HEK293 (cell line): ENCODE data around the gene SOX2.

Experiments
- CTCF ChIA-PET: fragments of 350-600 bp; formaldehyde crosslinking; extraction: SDS; loops from one replicate; lab custom pipeline; 2021; ENCODE audit warnings: antibody characterized with exemption; lab: Yijun Ruan, JAX
- POLR2A ChIA-PET: fragments of 300-600 bp; formaldehyde crosslinking; extraction: SDS; loops from one replicate; lab custom pipeline; 2020; ENCODE audit warnings: antibody characterized with exemption, inconsistent platforms; lab: Yijun Ruan, JAX
- H3K27ac ChIP-seq: fragments of 200-500 bp; sonication (Bioruptor generic); 2 replicates; pipeline ENCODE4 v1.5.1; 2014; ENCODE audit warnings: low read depth, low read length, control low read depth, inconsistent platforms; ENCODE audit errors: extremely low read depth
- H3K36me3 ChIP-seq, 2 experiments: fragments of 200-500 bp in 1 of 2; sonication (Bioruptor generic) in 1 of 2; 1 replicate in 1 of 2; 2 replicates in 1 of 2; pipeline ENCODE4 v1.5.1; 2014 to 2017; ENCODE audit warnings: inconsistent platforms in 2 of 2, low read length in 2 of 2; ENCODE audit not compliant: control insufficient read depth in 2 of 2, insufficient read depth in 1 of 2
- H3K4me1 ChIP-seq: fragments of 200-500 bp; sonication (Bioruptor generic); 2 replicates; pipeline ENCODE4 v1.5.1; 2014; ENCODE audit warnings: mild to moderate bottlenecking, low read length, inconsistent platforms; ENCODE audit not compliant: control insufficient read depth, insufficient read depth
- H3K4me3 ChIP-seq: 2 replicates; pipeline ENCODE4 v1.5.1; 2011; ENCODE audit warnings: low read depth, mild to moderate bottlenecking, control low read depth, low read length, moderate library complexity
- H3K9me3 ChIP-seq: fragments of 200-500 bp; sonication (Bioruptor generic); 2 replicates; pipeline ENCODE4 v1.5.1; 2014; ENCODE audit warnings: low read depth, low read length, inconsistent platforms; ENCODE audit not compliant: control insufficient read depth, insufficient read depth
- AEBP2 ChIP-seq: fragments of 450-650 bp; formaldehyde crosslinking; IDR thresholded peaks from 2 replicates; pipeline ENCODE4 v1.5.1; 2016; ENCODE audit warnings: missing biosample characterization, missing genetic modification characterization, borderline replicate concordance
- BCL11A ChIP-seq: fragments of 450-650 bp; formaldehyde crosslinking; IDR thresholded peaks from 2 replicates; pipeline ENCODE4 v1.5.1; 2016; ENCODE audit warnings: low read depth, missing biosample characterization, missing genetic modification characterization
- GFI1B ChIP-seq: fragments of 450-650 bp; formaldehyde crosslinking; IDR thresholded peaks from 2 replicates; pipeline ENCODE4 v1.5.1; 2016; ENCODE audit warnings: missing biosample characterization, missing genetic modification characterization
- KLF9 ChIP-seq: fragments of 450-650 bp; formaldehyde crosslinking; IDR thresholded peaks from 2 replicates; pipeline ENCODE4 v1.5.1; 2016; ENCODE audit warnings: missing biosample characterization, missing genetic modification characterization, low read depth
- PRDM2 ChIP-seq: fragments of 450-650 bp; formaldehyde crosslinking; IDR thresholded peaks from 2 replicates; pipeline ENCODE4 v1.5.1; 2016; ENCODE audit warnings: missing biosample characterization, missing genetic modification characterization, borderline replicate concordance
- REPIN1 ChIP-seq: fragments of 450-650 bp; formaldehyde crosslinking; IDR thresholded peaks from 2 replicates; pipeline ENCODE4 v1.5.1; 2017; ENCODE audit warnings: missing biosample characterization, missing genetic modification characterization, low read depth
- REST ChIP-seq: fragments of 450-650 bp; formaldehyde crosslinking; IDR thresholded peaks from 2 replicates; pipeline ENCODE4 v1.5.1; 2016; ENCODE audit warnings: missing biosample characterization, missing genetic modification characterization
- ZBTB7A ChIP-seq: fragments of 450-650 bp; formaldehyde crosslinking; IDR thresholded peaks from 2 replicates; pipeline ENCODE4 v1.5.1; 2016; ENCODE audit warnings: low read depth, missing biosample characterization, missing genetic modification characterization
- ZBTB8A ChIP-seq: fragments of 450-650 bp; formaldehyde crosslinking; IDR thresholded peaks from 2 replicates; pipeline ENCODE4 v1.5.1; 2016; ENCODE audit warnings: missing biosample characterization, missing genetic modification characterization
- ZFP37 ChIP-seq: fragments of 450-650 bp; formaldehyde crosslinking; IDR thresholded peaks from 2 replicates; pipeline ENCODE4 v1.5.1; 2016; ENCODE audit warnings: missing biosample characterization, missing genetic modification characterization
- ZFP69B ChIP-seq: fragments of 450-650 bp; formaldehyde crosslinking; IDR thresholded peaks from 2 replicates; pipeline ENCODE4 v1.5.1; 2016; ENCODE audit warnings: missing biosample characterization, missing genetic modification characterization
- ZNF169 ChIP-seq: fragments of 450-650 bp; formaldehyde crosslinking; IDR thresholded peaks from 2 replicates; pipeline ENCODE4 v1.5.1; 2016; ENCODE audit warnings: missing biosample characterization, missing genetic modification characterization
- ZNF292 ChIP-seq: fragments of 450-650 bp; formaldehyde crosslinking; IDR thresholded peaks from 2 replicates; pipeline ENCODE4 v1.5.1; 2016; ENCODE audit warnings: low read depth, missing biosample characterization, missing genetic modification characterization, borderline replicate concordance
- ZNF394 ChIP-seq: fragments of 450-650 bp; formaldehyde crosslinking; IDR thresholded peaks from 2 replicates; pipeline ENCODE4 v1.5.1; 2016; ENCODE audit warnings: missing biosample characterization, missing genetic modification characterization, mild to moderate bottlenecking, moderate library complexity, borderline replicate concordance
- ZNF544 ChIP-seq: fragments of 450-650 bp; formaldehyde crosslinking; IDR thresholded peaks from 2 replicates; pipeline ENCODE4 v1.5.0; 2017; ENCODE audit warnings: missing biosample characterization, missing genetic modification characterization
- ZNF830 ChIP-seq: fragments of 450-650 bp; IDR thresholded peaks from 2 replicates; pipeline ENCODE4 v1.5.0; 2018; ENCODE audit warnings: missing biosample characterization, missing genetic modification characterization, low read depth, mild to moderate bottlenecking, moderate library complexity
- ZSCAN23 ChIP-seq: fragments of 450-650 bp; formaldehyde crosslinking; IDR thresholded peaks from 2 replicates; pipeline ENCODE4 v1.5.1; 2016; ENCODE audit warnings: missing biosample characterization, missing genetic modification characterization

SOX2 gene

DNA sequence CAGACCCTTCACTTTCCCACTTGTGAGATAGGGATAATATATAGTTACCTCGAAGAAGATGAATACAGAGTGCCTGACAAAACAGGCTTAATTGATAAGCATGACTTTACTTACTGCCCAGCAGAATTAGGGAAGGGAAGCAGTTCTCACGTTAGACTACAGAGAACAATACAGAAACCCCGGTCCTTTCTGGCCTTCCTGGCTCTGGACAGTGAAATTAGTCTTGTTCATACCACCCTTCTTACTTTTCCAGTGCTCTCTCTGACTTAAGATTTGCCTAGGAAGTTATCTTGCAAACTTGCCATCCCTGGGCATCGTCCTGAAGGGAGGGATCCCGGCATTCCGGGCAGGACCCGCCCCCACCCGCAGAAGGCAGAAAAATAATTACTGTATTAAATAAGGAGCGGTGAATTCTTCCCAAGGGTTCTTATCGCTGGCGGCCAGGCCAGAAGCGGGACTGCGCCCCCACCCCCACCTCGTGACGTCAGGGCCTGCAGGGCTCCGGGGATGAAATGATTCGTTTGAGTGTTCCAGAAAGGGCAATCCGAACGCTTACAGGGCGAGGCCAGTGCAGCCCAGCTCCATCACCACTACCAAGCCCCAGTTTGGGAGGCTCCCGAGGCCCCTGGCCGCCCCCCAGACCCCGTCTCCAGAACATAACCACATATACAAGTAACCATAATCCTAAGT, 8.4 kb downstream of the SOX2 start:
- no peak overlapping the region for H3K4me3 ChIP-seq
- TF ChIP-seq ZNF544 (tag by site-specific recombination) (no peak), ZNF169 (tag by site-specific recombination) (no peak), AEBP2 (tag by site-specific recombination) (no peak), PRDM2 (tag by site-specific recombination) (no peak), REST (tag by site-specific recombination) (no peak)
- CTCF ChIA-PET, result no interaction called here
- H3K9me3 ChIP-seq, result no peaks in the 10 kb centered on the region
- POLR2A ChIA-PET, result no interaction called here
- H3K36me3 ChIP-seq, result no peaks in the 10 kb centered on the region
- H3K4me1 ChIP-seq, result peaks cover 5% of the 10 kb centered on the region; the same call in 1 of the 2 replicates
- H3K27ac ChIP-seq, result no peak overlapping the region

GRCh38 chr3:181721046-181721875, 9.5 kb downstream of the SOX2 start:
- Histone ChIP-seq H3K4me1 (peaks cover 5% of the 10 kb centered on the region; the same call in 1 of the 2 replicates), H3K27ac (no peak overlapping the region), H3K9me3 (no peaks in the 10 kb centered on the region), H3K4me3 (no peak overlapping the region), H3K36me3 (no peaks in the 10 kb centered on the region)
- POLR2A ChIA-PET, result no interaction called here
- CTCF ChIA-PET, result no interaction called here
- TF ChIP-seq ZBTB8A (tag by site-specific recombination) (no peak), ZFP37 (tag by site-specific recombination) (no peak), ZSCAN23 (tag by site-specific recombination) (no peak), REPIN1 (tag by site-specific recombination) (no peak), ZFP69B (tag by site-specific recombination) (no peak), AEBP2 (tag by site-specific recombination) (no peak), ZNF830 (tag by site-specific recombination) (no peak), GFI1B (tag by site-specific recombination) (no peak), BCL11A (tag by site-specific recombination) (no peak), ZBTB7A (no peak), ZNF292 (tag by site-specific recombination) (no peak), ZNF394 (no peak), KLF9 (tag by site-specific recombination) (no peak)
